ENCODE results near the gene CD81.

The CD81 gene

GRCh38 chr11:2404735-2405196 lies 27.7 kb downstream of the CD81 start:
- Histone ChIP-seq H3K9me3 (no peaks in the 10 kb centered on the region), H3K4me3 (ENCODE audit: low read depth, low read length) (no peak overlapping the region), H3K4me1 (peaks cover 9% of the 10 kb centered on the region), H3K36me3 (peaks cover 10% of the 10 kb centered on the region), H3K27me3 (no peaks in the 10 kb centered on the region)
- TF ChIP-seq, protein P1, sequence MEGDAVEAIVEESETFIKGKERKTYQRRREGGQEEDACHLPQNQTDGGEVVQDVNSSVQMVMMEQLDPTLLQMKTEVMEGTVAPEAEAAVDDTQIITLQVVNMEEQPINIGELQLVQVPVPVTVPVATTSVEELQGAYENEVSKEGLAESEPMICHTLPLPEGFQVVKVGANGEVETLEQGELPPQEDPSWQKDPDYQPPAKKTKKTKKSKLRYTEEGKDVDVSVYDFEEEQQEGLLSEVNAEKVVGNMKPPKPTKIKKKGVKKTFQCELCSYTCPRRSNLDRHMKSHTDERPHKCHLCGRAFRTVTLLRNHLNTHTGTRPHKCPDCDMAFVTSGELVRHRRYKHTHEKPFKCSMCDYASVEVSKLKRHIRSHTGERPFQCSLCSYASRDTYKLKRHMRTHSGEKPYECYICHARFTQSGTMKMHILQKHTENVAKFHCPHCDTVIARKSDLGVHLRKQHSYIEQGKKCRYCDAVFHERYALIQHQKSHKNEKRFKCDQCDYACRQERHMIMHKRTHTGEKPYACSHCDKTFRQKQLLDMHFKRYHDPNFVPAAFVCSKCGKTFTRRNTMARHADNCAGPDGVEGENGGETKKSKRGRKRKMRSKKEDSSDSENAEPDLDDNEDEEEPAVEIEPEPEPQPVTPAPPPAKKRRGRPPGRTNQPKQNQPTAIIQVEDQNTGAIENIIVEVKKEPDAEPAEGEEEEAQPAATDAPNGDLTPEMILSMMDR (IDR thresholded peaks at IDR 0.05; ENCODE audit: low read depth, low read length), result no peak
- no peak for DNase-seq

GRCh38 chr11:2406451-2406850 lies 29.3 kb downstream of the CD81 start:
- TF ChIP-seq, protein P1 (IDR thresholded peaks at IDR 0.05; ENCODE audit: low read depth, low read length), result no peak
- H3K4me1 ChIP-seq, result peaks cover 14% of the 10 kb centered on the region
- no peak overlapping the region for H3K4me3 ChIP-seq (ENCODE audit: low read depth, low read length)
- no peak for DNase-seq
- H3K36me3 ChIP-seq, result peaks cover 10% of the 10 kb centered on the region
- no peaks in the 10 kb centered on the region for H3K27me3 ChIP-seq
- no peaks in the 10 kb centered on the region for H3K9me3 ChIP-seq

GRCh38 chr11:2406878-2407410 lies 29.8 kb downstream of the CD81 start:
- H3K4me1 ChIP-seq, result peaks cover 14% of the 10 kb centered on the region
- no peak for DNase-seq
- TF ChIP-seq, protein P1 (IDR thresholded peaks at IDR 0.05; ENCODE audit: low read depth, low read length), result no peak
- peaks cover 10% of the 10 kb centered on the region for H3K36me3 ChIP-seq
- no peak overlapping the region for H3K4me3 ChIP-seq (ENCODE audit: low read depth, low read length)
- H3K9me3 ChIP-seq, result no peaks in the 10 kb centered on the region
- H3K27me3 ChIP-seq, result no peaks in the 10 kb centered on the region

DNA sequence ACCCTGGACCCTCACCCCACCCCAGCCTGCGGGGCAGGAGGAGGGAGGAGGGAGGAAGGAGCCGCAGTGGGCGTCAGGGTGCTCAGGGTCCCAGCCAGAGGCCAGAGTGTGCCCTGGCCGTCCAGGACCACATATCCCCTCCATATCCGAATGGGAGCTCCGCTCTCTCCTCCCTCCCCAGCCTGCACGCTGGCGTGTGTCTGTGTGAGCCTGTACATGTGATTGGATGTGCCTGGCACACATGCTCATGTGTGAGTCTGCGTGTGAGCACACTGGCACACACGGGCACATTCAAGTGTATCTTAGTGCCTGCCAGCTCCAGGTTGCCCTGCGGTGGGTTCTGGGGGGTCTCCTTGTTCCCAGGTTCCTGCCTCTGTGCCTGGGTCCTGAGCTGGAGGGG lies 31.6 kb downstream of the CD81 start:
- H3K27me3 ChIP-seq, result no peaks in the 10 kb centered on the region
- TF ChIP-seq, protein P1 (IDR thresholded peaks at IDR 0.05; ENCODE audit: low read depth, low read length), result no peak

GRCh38 chr11:2409126-2409525 lies 32.0 kb downstream of the CD81 start:
- H3K4me1 ChIP-seq, result peaks cover 14% of the 10 kb centered on the region
- TF ChIP-seq, protein P1 (IDR thresholded peaks at IDR 0.05; ENCODE audit: low read depth, low read length), result no peak
- peak; percentile 48 for DNase-seq
- no peaks in the 10 kb centered on the region for H3K36me3 ChIP-seq
- no peaks in the 10 kb centered on the region for H3K9me3 ChIP-seq
- H3K27me3 ChIP-seq, result no peaks in the 10 kb centered on the region
- H3K4me3 ChIP-seq (ENCODE audit: low read depth, low read length), result no peak overlapping the region

More for the DNA sequence above, 31.6 kb downstream of the CD81 start:
- no peak overlapping the region for H3K4me3 ChIP-seq (ENCODE audit: low read depth, low read length)
- H3K4me1 ChIP-seq, result peaks cover 14% of the 10 kb centered on the region
- DNase-seq, result no peak
- H3K36me3 ChIP-seq, result no peaks in the 10 kb centered on the region
- no peaks in the 10 kb centered on the region for H3K9me3 ChIP-seq

GRCh38 chr11:2409611-2410468 lies 32.7 kb downstream of the CD81 start:
- H3K9me3 ChIP-seq, result no peaks in the 10 kb centered on the region
- TF ChIP-seq, protein P1 (IDR thresholded peaks at IDR 0.05; ENCODE audit: low read depth, low read length), result no peak
- H3K27me3 ChIP-seq, result no peaks in the 10 kb centered on the region
- H3K4me1 ChIP-seq, result peaks cover 14% of the 10 kb centered on the region
- peak; percentile 36 for DNase-seq
- no peak overlapping the region for H3K4me3 ChIP-seq (ENCODE audit: low read depth, low read length)
- H3K36me3 ChIP-seq, result no peaks in the 10 kb centered on the region

All from BE2C (cell line).